Cortex of kidney (tissue), 1 donor: Measurements from ENCODE around the gene BOLA1.
"Not testable (repeated sequence)": the region's sequence is repeated elsewhere in the genome, so short reads cannot be mapped to it uniquely, and the experiment has no call there.

Experiments
- DNase-seq: peaks from one replicate; lab custom pipeline; 2025; lab: John Stamatoyannopoulos, UW

The BOLA1 gene, protein sequence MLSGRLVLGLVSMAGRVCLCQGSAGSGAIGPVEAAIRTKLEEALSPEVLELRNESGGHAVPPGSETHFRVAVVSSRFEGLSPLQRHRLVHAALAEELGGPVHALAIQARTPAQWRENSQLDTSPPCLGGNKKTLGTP

DNA sequence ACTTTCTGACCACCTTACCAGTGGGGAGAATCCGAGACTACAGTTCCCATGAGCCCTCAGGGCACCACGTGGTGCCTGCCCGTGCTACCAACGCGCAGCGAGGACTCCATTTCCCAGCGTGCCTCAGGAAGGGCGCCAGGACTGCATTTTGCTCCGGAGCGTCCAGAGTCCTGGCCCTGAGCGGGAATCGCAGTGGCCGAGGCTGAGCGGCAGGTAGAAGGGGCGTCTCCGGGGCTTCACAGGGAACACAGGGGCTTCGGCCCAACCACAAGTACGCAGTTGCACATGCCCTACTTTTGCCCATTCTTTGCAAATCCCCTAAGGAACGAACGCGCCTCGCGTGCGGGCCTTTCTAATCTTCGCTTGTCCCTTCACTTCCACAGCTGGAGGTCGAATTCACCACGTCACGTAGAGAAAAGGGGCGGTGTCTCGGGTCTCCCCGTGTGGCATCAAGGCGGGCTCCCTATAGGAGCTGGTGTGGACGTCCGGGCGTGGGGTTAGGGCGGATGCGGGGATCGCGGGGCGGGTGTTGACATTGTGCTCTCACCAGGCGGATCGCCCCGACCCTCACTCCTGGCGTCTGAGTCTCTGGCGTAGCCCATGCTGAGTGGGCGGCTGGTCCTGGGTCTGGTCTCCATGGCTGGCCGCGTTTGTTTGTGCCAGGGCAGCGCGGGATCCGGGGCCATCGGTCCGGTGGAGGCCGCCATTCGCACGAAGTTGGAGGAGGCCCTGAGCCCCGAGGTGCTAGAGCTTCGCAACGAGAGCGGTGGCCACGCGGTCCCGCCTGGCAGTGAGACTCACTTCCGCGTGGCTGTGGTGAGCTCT lies at the start of gene BOLA1:
BOLA1 (plus strand) TSS at position 109 of the 825 bp plus-strand sequence; CDS start at position 601, 492 bp downstream.
- DNase-seq = peak; percentile 46

DNA sequence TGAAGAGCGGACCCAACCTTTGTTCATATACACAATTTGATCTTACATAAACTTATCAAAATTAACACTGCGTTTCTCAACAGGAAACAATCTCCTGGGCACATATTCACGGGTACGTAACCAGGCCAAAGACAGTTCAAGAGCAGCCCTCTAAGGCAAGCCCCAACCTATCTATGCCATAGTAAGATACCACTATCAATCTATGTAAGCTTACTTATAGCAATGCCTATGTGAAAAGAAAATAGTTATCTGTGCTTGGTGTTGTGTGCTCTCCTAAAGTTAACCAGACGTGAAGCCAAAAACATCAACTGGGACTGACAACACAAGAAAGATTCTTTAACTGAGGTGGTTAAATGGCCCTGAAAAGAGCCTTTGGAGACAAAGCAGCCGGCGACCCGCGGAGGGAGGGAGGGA lies 49.4 kb upstream of the BOLA1 start:
- no peak for DNase-seq

DNA sequence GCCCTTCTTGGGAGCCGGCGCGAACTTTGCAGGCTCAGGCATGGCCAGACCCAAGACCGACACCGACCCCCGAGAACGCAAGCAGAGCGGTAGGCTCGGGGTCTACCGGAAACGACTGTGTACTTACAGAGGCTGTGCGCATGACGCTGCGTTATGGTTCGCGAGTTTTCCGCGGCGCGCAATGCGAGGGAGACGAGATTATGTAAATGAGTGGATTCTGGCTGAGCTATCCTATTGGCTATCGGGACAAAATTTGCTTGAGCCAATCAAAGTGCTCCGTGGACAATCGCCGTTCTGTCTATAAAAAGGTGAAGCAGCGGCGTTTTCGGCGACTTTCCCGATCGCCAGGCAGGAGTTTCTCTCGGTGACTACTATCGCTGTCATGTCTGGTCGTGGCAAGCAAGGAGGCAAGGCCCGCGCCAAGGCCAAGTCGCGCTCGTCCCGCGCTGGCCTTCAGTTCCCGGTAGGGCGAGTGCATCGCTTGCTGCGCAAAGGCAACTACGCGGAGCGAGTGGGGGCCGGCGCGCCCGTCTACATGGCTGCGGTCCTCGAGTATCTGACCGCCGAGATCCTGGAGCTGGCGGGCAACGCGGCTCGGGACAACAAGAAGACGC lies 48.5 kb upstream of the BOLA1 start:
- not testable (repeated sequence) for DNase-seq

DNA sequence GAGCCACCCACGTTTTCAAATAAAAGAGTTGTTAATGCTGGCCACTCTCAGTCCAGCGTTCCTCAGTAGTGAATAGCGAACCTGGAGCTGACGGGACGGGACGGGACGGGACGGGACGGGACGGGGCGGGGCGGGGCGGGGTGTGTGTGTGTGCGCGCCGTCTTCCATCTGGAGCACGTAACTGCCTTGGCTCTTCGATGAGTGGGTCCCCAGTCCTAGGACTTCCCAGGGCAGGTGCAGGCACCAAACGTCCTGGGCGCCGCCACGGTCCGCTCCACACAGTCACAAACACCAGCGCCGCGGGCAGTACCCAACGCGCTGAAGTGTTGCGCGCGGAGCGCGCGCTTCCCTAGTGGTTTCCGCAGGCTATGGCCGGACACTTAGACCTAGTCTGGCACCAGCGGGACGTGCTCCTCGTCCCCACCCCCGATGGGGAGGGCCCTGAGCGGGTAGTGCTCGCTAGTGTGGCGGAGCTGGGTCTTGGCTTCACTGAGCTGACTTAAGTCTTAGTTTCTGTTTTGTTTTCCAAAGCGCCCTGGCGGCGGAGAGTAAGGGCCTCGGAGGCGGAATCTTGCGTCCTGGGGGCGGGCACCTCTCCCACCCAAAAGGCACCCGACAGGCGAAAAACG lies 47.7 kb upstream of the BOLA1 start:
- DNase-seq = not testable (repeated sequence)

DNA sequence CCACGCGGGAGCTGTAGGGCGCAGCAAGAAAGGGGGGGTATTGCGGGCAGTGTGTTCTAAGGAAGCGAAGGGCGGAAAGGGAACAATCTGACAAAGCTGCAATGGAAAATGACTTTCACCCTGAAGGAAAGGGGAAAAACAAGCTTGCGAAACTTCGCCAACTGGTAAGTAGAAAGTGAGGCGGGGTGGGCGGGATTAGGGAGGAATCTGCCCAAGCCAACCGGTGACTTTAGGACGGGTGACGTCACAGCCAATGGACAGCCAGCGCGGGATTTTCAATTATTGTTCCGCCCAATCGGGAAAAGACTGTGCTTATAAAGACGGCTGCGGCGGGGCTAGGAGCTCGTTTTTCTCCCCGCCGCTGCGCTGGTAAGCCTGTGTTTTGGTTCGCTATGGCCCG lies 47.1 kb upstream of the BOLA1 start:
- not testable (repeated sequence) for DNase-seq

DNA sequence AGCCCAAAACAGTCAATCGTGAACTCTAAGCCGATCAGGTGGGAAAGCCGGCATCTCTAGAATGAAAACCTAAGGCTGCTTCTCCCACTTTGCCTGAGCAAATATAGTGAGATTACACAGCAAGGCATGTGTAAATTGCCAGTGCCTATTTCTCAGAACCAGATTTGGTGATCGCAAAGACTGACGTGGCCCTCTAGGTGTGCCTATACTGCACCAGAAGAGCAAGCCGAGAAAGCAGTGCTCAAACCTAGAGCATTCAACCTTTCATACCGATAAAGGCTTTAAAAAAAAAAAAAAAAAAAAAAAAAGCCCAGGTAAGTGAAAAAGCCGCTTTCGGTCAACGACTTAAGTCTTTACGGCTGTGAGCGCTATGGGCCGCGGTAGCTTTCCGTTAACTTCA lies 39.1 kb upstream of the BOLA1 start:
- not testable (repeated sequence) for DNase-seq

DNA sequence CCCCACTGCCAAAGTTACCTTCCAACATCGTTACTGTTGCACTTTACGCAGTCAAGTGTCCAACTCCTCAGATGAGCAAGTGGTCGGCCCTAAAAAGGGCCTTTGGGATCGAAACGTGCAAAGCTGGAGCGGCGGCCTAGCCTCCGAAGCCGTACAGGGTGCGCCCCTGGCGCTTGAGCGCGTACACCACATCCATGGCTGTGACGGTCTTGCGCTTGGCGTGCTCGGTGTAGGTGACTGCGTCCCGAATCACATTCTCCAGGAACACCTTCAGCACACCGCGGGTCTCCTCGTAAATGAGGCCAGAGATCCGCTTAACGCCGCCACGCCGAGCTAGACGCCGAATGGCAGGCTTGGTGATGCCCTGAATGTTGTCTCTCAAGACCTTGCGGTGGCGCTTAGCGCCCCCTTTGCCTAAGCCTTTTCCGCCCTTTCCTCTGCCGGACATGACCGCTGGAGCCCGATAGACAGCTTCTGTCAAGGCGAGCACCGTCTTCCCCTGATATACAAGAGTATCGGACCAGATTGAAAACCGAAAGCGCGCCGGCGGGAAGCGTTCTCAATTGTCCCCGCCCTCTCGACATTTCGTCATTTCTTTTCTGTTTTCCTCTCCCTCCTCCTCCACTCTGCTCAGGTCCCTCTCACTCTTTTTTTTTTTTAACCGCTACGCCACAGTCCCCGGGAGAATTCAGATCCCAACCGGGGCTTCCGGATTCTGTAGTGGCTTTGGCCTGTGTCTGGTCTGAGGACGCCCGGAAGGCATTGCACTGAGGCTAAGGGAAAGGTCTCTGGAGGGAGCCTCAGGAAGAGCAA lies 38.5 kb upstream of the BOLA1 start:
- DNase-seq = not testable (repeated sequence)

DNA sequence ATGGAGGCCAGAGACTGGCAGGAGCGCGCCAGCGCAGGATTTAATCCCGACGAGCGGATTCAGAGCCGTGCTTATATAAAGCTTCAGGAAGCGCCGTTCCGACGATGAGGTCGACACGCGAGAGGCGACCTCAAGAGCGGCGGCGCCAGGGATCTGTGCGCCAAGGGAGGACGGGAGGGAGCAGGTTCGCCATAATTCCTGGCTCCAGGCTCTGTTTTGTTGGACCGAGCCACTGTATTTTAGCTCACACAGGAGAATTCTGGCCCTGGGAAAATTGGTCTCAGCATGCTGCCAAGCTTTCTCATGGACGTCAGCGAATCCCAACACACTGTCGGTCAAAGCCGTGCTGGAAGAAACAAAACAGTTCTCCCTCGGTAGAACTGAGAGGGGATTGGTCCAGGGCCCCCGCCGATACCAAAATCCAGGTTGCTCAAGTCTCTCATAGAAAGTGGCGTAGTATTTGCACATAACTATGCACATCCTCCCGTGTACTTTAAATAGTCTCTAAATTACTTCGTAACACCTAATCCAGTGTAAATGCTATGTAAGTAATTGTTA lies 37.8 kb upstream of the BOLA1 start:
- DNase-seq = not testable (repeated sequence)

DNA sequence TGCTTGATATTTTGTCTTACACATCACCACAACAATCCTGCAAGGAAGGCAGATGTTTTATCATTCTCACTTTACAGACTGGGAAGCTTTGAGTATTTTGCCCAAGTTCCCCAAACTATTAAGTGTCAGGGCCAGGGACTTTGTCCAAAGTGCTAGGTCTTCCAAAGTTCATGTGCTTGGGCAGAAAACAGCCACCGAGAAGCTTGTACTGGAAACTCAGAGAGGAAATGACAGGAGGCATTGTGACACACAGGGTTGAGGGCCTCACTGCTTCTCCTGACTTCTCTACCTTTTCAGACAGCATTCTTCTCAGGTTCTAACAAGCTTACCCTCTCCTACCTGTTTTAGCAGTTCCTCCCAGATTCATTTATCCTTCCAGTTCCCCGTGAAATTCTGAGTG lies 32.5 kb upstream of the BOLA1 start:
- not testable (repeated sequence) for DNase-seq

DNA sequence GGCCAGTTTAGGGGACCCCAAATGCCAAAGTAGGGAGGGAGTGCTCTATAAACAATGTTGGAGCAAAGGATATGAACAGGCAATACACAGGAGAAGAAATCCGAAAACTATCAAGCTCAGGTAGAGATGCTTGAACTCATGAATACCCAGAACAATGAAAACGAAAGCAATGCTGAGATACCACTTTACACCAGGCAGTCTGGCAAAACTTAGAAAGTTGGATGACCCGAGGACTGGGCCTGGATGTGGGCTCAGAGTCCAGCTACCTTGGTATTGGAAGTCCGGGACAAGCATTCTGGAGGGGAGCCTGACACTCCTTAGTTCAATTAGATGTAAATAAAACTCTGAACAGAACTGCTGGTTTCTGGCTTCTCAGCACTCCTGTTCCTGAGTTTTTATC lies 26.3 kb upstream of the BOLA1 start:
- DNase-seq = not testable (repeated sequence)

DNA sequence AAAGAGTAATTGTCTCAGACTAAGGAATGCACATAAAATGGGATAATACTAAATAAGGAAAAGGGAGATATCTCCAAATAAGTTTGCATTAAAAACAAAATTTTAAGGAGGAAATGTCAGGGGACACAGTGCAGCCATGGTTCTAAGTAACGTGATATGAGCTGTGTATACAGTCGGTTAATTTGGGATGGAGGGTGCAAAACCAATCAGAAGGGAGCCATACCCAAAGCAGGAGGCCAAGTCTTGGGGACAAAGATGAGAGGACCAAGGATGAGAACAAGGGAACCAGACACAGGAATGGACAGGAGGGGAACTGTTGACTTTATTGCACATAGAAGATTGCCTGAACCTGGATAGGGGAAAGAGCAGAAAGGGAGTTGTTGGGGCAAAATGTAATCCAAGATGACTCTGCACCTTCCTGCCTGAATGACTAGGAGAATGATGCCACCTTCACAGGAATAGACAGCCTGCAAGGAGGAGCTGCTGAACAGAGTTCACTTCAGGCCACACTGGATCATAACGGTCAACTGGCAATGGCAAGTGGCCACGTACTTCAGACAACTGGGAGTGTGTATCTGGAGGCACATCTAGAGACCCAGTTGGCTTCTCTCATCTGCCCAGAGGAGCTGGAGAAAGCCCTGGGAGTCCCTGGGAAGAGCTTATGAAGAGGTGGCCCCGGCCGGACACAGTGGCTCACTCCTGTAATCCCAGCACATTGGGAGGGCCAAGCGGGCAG lies 22.0 kb upstream of the BOLA1 start:
- DNase-seq = no peak

DNA sequence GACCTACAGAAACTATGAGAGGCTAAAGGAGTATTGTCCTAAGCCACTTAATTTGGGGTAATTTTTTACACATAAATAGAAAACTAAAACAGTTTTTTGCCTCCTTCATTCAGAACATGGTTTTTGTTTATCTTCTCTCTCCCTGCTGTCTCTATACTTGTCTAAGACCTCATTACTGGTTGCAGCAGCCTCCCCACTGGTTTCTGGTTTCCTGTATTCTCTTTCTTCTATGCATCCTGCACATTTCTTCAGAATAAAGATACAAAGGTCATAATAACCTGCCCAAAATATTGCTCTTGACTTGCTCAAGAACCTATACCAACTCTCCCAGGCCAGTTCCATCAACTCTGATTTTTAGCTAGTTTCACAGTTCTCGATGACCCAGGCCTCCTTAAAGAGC lies 19.8 kb upstream of the BOLA1 start:
- DNase-seq = no peak

DNA sequence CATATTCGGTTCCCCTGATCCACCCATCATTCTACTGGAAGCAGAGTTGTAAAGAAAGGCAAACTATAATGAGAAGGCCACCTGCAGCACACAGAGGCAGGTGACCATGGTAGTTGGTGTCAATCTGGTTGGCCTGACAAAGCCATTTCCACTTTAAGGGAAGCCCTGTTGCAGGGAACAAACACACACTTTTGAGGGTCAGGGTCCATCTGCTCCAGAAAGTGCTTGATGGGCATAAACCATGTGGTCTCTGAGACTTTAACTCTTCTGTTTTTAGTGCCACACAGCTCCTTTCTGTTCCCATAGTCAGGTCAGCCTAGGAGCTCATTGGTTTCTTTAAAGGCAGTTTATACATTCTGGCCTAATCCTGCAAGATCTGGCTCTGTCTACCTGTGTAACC lies 17.5 kb upstream of the BOLA1 start:
- DNase-seq = no peak

DNA sequence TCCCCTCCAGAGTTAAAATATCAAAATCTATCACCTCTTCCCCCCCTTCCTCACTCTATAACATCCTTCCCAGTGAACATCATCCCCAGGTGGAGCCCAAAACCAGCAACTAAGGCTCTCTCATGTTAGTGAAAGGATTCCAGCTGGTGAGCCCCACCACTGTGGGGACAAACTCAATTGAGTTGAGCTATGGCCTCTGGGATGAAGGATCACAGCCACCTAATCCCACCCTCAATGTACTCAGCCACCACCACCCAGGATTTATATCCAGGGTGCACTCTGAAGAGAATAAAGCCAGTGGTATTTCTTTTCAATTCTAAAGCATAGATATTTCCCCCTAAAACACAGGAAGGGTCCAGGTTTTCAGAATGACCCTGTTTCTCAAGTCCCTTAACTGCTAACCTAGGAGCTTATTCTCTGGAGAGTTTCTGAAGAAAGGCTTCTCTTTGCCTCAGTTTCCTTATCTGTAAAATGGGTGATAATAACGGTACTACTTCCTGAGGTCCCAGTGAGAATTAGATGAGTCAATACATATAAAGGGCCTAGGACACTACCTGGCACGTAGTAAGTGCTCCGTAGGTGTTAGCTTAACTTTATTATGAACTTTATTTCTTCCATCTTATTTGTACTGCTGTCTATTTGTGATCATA lies 15.6 kb upstream of the BOLA1 start:
- DNase-seq = no peak

DNA sequence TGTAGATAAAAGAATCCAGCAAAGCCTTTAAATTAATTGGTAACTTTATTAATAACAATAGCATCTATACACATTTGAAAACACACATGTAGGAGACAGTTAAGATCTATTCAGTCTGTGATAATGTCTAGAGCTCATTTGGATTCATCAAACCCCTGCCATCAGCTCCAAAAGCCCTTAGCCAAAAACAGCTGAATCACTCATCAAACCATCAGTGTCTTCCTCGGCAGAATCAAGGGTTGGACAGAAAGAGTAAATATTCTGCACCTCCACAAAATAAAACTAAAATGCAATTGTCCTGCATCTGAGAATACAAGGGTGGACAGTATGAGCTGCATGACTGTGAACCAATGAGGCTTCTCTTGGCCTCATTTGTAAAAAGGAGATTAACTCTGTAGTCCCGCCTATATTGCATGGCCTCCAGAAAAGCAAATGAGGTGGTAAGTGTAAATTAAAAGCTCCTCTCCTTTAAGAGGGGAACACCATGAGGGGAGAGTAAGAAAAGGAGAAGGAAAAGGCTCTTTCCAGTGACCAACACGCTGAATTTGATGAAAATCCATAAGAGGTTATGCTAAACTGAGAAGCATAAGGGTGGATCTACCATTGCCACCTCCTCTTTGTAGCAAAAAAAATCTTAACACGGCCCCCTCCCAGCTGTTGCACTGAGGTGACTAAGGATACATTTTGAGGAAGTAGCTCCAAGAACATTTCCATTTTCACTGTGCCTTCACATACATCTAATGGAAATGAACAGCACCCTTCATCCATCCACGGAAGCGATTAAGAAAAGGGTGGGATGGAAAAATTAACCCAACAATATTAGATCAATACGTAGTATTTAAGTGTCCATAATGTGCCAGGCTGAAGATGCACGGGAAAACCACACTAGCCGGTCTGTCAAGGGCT lies 14.7 kb upstream of the BOLA1 start:
- no peak for DNase-seq

DNA sequence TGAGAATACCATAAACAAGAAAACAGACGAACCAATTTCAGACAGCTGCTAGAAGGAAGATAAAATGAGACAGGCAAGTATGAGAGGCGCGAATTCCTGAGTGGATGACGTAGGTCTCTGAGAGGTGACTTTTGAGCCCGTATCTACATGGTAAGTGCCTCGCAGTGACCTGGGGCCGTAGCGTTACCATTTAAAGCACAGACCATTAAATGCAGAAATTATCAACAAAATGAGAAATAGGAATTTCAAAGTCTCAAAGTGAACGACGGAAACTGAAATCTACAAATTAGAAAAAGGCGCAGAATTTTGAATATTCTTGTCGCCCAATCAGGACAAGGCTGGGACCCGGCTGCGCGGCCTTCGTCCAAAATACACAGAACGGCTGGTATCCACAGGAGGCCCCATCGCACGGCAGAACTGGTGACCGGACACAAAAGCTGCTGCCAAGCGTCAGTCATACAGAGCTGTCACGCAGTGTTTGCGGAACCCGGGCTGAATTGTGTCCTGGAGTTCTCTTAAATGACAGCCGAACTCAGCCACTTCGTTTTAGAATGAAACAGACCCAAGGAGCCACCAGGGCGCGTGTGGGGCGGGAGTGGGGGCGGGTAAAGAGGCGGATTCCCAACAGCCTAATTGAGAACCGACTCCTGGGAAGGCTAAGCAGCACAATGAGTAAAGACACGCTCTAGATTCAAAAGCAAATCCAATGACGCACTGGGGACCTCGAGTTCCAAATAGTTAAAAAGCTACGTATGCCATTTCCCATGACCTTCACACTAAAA lies 13.8 kb upstream of the BOLA1 start:
- DNase-seq = no peak

DNA sequence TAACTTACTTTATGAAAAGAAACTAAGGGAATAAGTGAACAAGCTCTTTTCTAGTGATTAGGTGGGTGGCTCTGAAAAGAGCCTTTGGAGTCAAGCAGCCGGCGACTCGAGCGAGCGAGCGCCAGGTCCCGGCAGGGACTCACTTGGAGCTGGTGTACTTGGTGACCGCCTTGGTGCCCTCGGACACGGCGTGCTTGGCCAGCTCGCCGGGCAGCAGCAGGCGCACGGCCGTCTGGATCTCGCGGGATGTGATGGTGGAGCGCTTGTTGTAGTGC lies 13.3 kb upstream of the BOLA1 start:
- not testable (repeated sequence) for DNase-seq

DNA sequence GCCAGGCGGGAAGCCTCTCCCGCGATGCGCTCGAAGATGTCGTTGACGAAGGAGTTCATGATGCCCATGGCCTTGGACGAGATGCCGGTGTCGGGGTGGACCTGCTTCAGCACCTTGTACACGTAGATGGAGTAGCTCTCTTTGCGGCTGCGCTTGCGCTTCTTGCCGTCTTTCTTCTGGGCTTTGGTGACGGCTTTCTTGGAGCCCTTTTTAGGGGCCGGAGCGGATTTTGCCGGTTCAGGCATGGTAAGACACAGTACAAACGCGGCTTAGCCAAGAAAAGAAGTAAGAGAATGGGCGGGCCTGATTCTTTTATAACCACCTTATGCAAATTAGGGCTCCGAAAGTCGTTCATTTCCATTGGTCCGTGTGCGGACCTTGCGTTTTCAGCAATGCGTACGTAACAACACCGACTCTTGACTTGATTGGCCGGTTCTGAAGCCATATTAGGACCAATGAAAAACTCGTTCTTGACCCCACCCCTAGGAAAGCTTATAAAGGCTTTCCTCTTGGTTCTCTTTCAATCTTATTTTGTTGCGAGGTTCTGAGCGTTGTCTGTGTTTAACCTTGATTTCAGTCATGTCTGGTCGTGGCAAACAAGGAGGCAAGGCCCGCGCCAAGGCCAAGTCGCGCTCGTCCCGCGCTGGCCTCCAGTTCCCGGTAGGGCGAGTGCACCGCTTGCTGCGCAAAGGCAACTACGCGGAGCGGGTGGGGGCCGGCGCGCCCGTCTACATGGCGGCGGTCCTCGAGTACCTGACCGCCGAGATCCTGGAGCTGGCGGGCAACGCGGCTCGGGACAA lies 12.8 kb upstream of the BOLA1 start:
- DNase-seq = no peak
